Endodermal cell (in vitro differentiated cells): Measurements from ENCODE around the gene PIKFYVE. TPM values are rescaled to one million over a fixed set of nuclear protein-coding genes. Genes with fewer than 3 reads are reported as not detected.
A peak's percentile ranks its signal among the peaks of the same experiment; 100 is the strongest.
"Not testable (repeated sequence)": the region's sequence is repeated elsewhere in the genome, so short reads cannot be mapped to it uniquely, and the experiment has no call there.

ENCODE experiments used
- DNase-seq: peaks from one replicate; pipeline ENCODE4 v3.0.0-alpha.2; 2017
- H3K27ac ChIP-seq: 2 replicates; pipeline ENCODE4 v1.5.1; 2013; ENCODE audit warnings: mild to moderate bottlenecking, low read depth, low read length, moderate library complexity
- H3K27me3 ChIP-seq: 2 replicates; pipeline ENCODE4 v1.6.1; 2013; ENCODE audit warnings: mild to moderate bottlenecking, low read length, moderate library complexity; ENCODE audit not compliant: insufficient read depth, control insufficient read depth, poor library complexity, severe bottlenecking
- H3K36me3 ChIP-seq: 2 replicates; pipeline ENCODE4 v1.7.0; 2013; ENCODE audit warnings: mild to moderate bottlenecking, low read length, moderate library complexity; ENCODE audit not compliant: control insufficient read depth, insufficient read depth
- H3K4me1 ChIP-seq: one replicate; pipeline ENCODE4 v1.7.0; 2013; ENCODE audit warnings: low read length; ENCODE audit not compliant: control insufficient read depth, insufficient read depth
- H3K4me3 ChIP-seq: 2 replicates; pipeline ENCODE4 v1.5.1; 2013; ENCODE audit warnings: mild to moderate bottlenecking, low read length, moderate library complexity
- H3K9ac ChIP-seq: 2 replicates; pipeline ENCODE4 v1.6.1; 2013; ENCODE audit warnings: mild to moderate bottlenecking, low read length, moderate library complexity; ENCODE audit not compliant: poor library complexity, severe bottlenecking; ENCODE audit errors: extremely low read depth
- H3K9me3 ChIP-seq: 2 replicates; pipeline ENCODE4 v1.6.1; 2013; ENCODE audit warnings: mild to moderate bottlenecking, low read length, moderate library complexity; ENCODE audit not compliant: control insufficient read depth
- H3K27ac Mint-ChIP-seq: 2 replicates; pipeline ENCODE4 v1.8.0; 2020; ENCODE audit warnings: mixed read lengths
- H3K27me3 Mint-ChIP-seq: 2 replicates; pipeline ENCODE4 v1.8.0; 2021; ENCODE audit warnings: mild to moderate bottlenecking, mixed read lengths; ENCODE audit not compliant: insufficient read depth
- H3K36me3 Mint-ChIP-seq: 2 replicates; pipeline ENCODE4 v1.8.0; 2020; ENCODE audit warnings: low read depth, mixed read lengths
- H3K4me1 Mint-ChIP-seq: 2 replicates; pipeline ENCODE4 v1.8.0; 2020; ENCODE audit warnings: mixed read lengths
- H3K4me3 Mint-ChIP-seq: 2 replicates; pipeline ENCODE4 v1.8.0; 2020; ENCODE audit warnings: mild to moderate bottlenecking, moderate library complexity, mixed read lengths
- H3K9me3 Mint-ChIP-seq: 2 replicates; pipeline ENCODE4 v1.8.0; 2020; ENCODE audit warnings: mild to moderate bottlenecking, mixed read lengths
- CTCF ChIP-seq: fragments of 200-600 bp; sonication (generic); conservative IDR thresholded peaks from 2 replicates; pipeline ENCODE4 v1.5.0; 2021; ENCODE audit warnings: antibody characterized with exemption, mild to moderate bottlenecking
- WGBS, 2 experiments: methylation state at CpG; one replicate each; pipeline versions ENCODE4 v1.1.5 to v1.1.7; 2013; ENCODE audit warnings: missing lambda C conversion rate in 2 of 2, mixed read lengths in 1 of 2; ENCODE audit not compliant: insufficient coverage in 1 of 2, insufficient read length in 1 of 2; 5-methylcytosine and 5-hydroxymethylcytosine counted together
- total RNA-seq, 2 donors: library from RNA; stranded (reverse); fragmentation: NEBNext Ultra II Directional in 1 of 2; extraction: Animal tissue kit (Norgen Biotek cat#: 25700) in 1 of 2; gene quantifications; 2 replicates in 1 of 2; 3 replicates in 1 of 2; pipeline ENCODE4 v1.2.1, GENCODE V29; 2021

PIKFYVE gene
- total RNA-seq, 2 donors from 2014 or later, result 34.9 to 41.2 TPM

- no peaks in the 10 kb centered on the region for H3K4me1 ChIP-seq
- TF ChIP-seq CTCF, result no peak
- Mint-ChIP-seq H3K4me3 (peak overlapping the region; percentile 90), H3K36me3 (peaks cover 12% of the 10 kb centered on the region), H3K9me3 (peaks cover 4% of the 10 kb centered on the region), H3K4me1 (peaks cover 23% of the 10 kb centered on the region), H3K27ac (peak overlapping the region; percentile 97), H3K27me3 (no peaks in the 10 kb centered on the region)
- H3K27me3 ChIP-seq, result no peaks in the 10 kb centered on the region
- DNase-seq, result no peak
- peaks cover 3% of the 10 kb centered on the region for H3K36me3 ChIP-seq
- H3K9ac ChIP-seq, result peak overlapping the region; percentile 66
- H3K27ac ChIP-seq, result peak overlapping the region; percentile 75
- H3K4me3 ChIP-seq, result peak overlapping the region; percentile 99
- 0% methylated on average over 9 to 11 of the region's 11 CpGs for WGBS, 2 experiments
- H3K9me3 ChIP-seq, result peaks cover 10% of the 10 kb centered on the region
These were observed 468 bp downstream of the PIKFYVE start for GRCh38 chr2:208266553-208266893.

- DNase-seq, result no peak
- Histone ChIP-seq H3K27ac (peak overlapping the region; percentile 75), H3K4me1 (no peaks in the 10 kb centered on the region), H3K36me3 (peaks cover 7% of the 10 kb centered on the region), H3K9ac (peak overlapping the region; percentile 66), H3K27me3 (no peaks in the 10 kb centered on the region), H3K9me3 (peaks cover 9% of the 10 kb centered on the region), H3K4me3 (peak overlapping the region; percentile 99)
- peaks cover 3% of the 10 kb centered on the region for H3K9me3 Mint-ChIP-seq
- no peaks in the 10 kb centered on the region for H3K27me3 Mint-ChIP-seq
- peak overlapping the region; percentile 97 for H3K27ac Mint-ChIP-seq
- no peak for TF ChIP-seq CTCF
- peak overlapping the region; percentile 90 for H3K4me3 Mint-ChIP-seq
- H3K4me1 Mint-ChIP-seq, result peaks cover 23% of the 10 kb centered on the region
- 11% methylated on average over 3 of the region's 3 CpGs; no CpG with 5 or more reads in 1 of the 2 experiments for WGBS, 2 experiments
- H3K36me3 Mint-ChIP-seq, result peaks cover 14% of the 10 kb centered on the region
These were observed 881 bp downstream of the PIKFYVE start for GRCh38 chr2:208266936-208267335.

GRCh38 chr2:208267526-208267925 lies 1.5 kb downstream of the PIKFYVE start:
- not testable (repeated sequence) for H3K9me3 Mint-ChIP-seq, H3K27me3 Mint-ChIP-seq, H3K4me1 ChIP-seq, H3K27ac ChIP-seq, H3K9me3 ChIP-seq, H3K27me3 ChIP-seq
- Histone ChIP-seq H3K4me3 (peak overlapping the region; percentile 99), H3K36me3 (peaks cover 11% of the 10 kb centered on the region), H3K9ac (peak overlapping the region; percentile 66)
- Mint-ChIP-seq H3K4me1 (peaks cover 23% of the 10 kb centered on the region), H3K36me3 (peaks cover 18% of the 10 kb centered on the region), H3K4me3 (peak overlapping the region; percentile 90), H3K27ac (peak overlapping the region; percentile 97)
- peak; percentile 89 for DNase-seq
- WGBS, 2 experiments, result 28 to 38% methylated on average over 17 to 22 of the region's 22 CpGs
